HFFc6 (cell line): ENCODE data around the gene HEXIM1. TPM values are rescaled to one million over a fixed set of nuclear protein-coding genes. Genes with fewer than 3 reads are reported as not detected.

Experiments used
- DNase-seq: peaks from one replicate; pipeline ENCODE4 v3.0.0-alpha.2; 2018
- H3K27ac Mint-ChIP-seq: 2 replicates; pipeline ENCODE4 v1.8.0; 2020; ENCODE audit warnings: mild to moderate bottlenecking, mixed read lengths
- H3K27me3 Mint-ChIP-seq: 2 replicates; pipeline ENCODE4 v1.8.0; 2021; ENCODE audit warnings: mild to moderate bottlenecking, moderate library complexity, mixed read lengths; ENCODE audit not compliant: insufficient read depth
- H3K36me3 Mint-ChIP-seq: 2 replicates; pipeline ENCODE4 v1.8.0; 2021; ENCODE audit warnings: low read depth, mixed read lengths
- H3K4me1 Mint-ChIP-seq: 2 replicates; pipeline ENCODE4 v1.8.0; 2020; ENCODE audit warnings: low read depth, mixed read lengths
- H3K4me3 Mint-ChIP-seq: 2 replicates; pipeline ENCODE4 v1.8.0; 2020; ENCODE audit warnings: mild to moderate bottlenecking, moderate library complexity, mixed read lengths
- H3K9me3 Mint-ChIP-seq: 2 replicates; pipeline ENCODE4 v1.8.0; 2020; ENCODE audit warnings: mild to moderate bottlenecking, mixed read lengths
- total RNA-seq, 6 experiments: library from RNA; stranded (reverse); fragmentation: NEBNext Ultra II Directional; extraction: Animal tissue kit (Norgen Biotek cat#: 25700); gene quantifications; 2 replicates in 1 of 6; 3 replicates in 5 of 6; pipeline ENCODE4 v1.2.3, GENCODE V29; 2021
- TF ChIP-seq, protein P1 (sequence below): fragments of 200-600 bp; sonication (generic); IDR thresholded peaks from 2 replicates; pipeline ENCODE4 v1.5.0; 2021; ENCODE audit warnings: antibody characterized with exemption, mild to moderate bottlenecking

The HEXIM1 gene
- total RNA-seq, 6 experiments from 2014 or later, result 31.8 to 42.0 (median 34.5) TPM

DNA sequence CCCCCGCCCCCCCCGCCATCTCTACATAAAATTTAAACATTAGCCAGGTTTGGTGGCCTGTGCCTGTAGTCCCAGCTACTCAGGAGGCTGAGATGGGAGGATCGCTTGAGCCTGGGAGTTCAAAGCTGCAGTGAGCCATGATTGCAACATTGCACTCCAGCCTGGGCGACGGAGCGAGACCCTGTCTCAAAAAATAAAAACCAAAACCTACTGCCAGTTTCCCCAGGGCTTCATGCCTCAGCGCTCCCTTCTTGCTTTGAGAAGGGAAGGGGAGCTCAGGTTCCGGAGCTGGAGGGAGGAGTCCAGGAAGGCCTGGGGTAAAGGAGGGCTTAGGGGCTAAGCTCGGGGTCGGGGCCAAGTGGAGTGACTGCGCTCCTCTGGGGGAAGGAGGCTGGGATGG is 36.4 kb upstream of the HEXIM1 start:
- H3K36me3 Mint-ChIP-seq, result peaks cover 7% of the 10 kb centered on the region
- H3K27me3 Mint-ChIP-seq, result peaks cover 8% of the 10 kb centered on the region
- no peak overlapping the region for H3K4me3 Mint-ChIP-seq
- no peak for DNase-seq
- no peaks in the 10 kb centered on the region for H3K9me3 Mint-ChIP-seq
- peaks cover 13% of the 10 kb centered on the region for H3K4me1 Mint-ChIP-seq
- H3K27ac Mint-ChIP-seq, result no peak overlapping the region
- TF ChIP-seq, protein P1, sequence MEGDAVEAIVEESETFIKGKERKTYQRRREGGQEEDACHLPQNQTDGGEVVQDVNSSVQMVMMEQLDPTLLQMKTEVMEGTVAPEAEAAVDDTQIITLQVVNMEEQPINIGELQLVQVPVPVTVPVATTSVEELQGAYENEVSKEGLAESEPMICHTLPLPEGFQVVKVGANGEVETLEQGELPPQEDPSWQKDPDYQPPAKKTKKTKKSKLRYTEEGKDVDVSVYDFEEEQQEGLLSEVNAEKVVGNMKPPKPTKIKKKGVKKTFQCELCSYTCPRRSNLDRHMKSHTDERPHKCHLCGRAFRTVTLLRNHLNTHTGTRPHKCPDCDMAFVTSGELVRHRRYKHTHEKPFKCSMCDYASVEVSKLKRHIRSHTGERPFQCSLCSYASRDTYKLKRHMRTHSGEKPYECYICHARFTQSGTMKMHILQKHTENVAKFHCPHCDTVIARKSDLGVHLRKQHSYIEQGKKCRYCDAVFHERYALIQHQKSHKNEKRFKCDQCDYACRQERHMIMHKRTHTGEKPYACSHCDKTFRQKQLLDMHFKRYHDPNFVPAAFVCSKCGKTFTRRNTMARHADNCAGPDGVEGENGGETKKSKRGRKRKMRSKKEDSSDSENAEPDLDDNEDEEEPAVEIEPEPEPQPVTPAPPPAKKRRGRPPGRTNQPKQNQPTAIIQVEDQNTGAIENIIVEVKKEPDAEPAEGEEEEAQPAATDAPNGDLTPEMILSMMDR, result no peak

DNA sequence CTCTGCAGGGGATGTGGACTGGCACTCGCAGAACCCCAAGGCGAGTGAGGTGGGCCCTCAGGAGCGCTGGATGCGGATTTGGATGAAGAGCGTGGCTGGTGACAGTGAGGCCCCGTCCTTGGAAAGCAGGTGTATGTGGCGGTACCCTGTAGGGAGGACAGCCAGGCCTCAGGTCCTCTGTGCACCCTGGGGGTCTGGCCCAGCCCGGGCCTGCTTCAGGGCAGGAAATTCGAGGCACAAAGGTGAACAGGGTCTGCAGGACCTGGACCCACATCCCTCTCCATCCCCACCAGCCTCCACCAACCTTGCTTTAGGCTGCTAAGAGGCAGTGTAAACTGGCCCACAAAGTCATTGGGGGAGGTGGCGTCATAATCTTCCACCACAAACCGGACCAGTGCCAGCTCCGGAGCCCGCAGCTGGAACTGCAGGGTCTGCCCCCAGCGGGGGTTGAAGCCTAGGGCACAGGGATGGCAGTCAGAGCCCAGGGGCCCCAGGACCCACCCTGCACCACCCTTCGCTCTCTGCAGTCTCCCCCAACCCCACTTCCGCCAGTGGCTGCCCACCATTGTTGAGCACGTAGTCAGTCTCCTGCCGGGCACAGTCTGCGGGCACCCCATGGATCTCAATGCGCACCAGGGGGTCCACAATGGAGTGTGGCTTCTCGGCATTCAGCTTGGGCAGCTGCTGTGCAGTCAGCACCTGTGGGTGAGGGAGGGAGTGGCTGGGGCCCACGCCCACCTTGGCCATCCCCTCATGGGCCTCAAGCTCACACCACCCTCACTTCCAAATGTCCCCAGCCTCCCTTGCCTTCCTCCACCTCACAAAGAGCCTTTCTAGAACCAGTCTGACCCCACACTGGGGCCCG is 35.5 kb upstream of the HEXIM1 start:
- no peak overlapping the region for H3K27ac Mint-ChIP-seq
- H3K9me3 Mint-ChIP-seq, result no peaks in the 10 kb centered on the region
- H3K4me1 Mint-ChIP-seq, result peaks cover 13% of the 10 kb centered on the region
- DNase-seq, result no peak
- peaks cover 5% of the 10 kb centered on the region for H3K36me3 Mint-ChIP-seq
- no peak overlapping the region for H3K4me3 Mint-ChIP-seq
- H3K27me3 Mint-ChIP-seq, result peaks cover 6% of the 10 kb centered on the region
- TF ChIP-seq, protein P1, result no peak

DNA sequence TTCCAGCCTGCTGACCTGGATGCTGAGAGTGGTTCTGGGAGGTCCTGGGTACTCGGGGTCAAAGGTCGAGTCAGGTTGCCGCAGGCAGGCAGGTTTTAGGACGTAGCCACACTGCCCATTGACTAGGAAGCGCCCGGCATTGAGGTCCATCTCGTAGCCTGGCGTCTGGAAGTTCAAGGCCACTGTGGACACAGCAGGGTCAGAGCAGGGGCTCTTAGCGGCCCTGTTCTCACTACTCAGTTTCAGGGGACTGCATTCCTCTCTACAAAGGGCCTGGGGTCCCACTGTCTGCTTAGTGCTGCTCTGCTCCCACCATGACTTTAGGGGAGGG is 34.9 kb upstream of the HEXIM1 start:
- DNase-seq, result no peak
- Mint-ChIP-seq H3K4me1 (peaks cover 13% of the 10 kb centered on the region), H3K27me3 (peaks cover 4% of the 10 kb centered on the region), H3K36me3 (peaks cover 1% of the 10 kb centered on the region), H3K27ac (no peak overlapping the region), H3K9me3 (no peaks in the 10 kb centered on the region), H3K4me3 (no peak overlapping the region)
- TF ChIP-seq, protein P1, result no peak

DNA sequence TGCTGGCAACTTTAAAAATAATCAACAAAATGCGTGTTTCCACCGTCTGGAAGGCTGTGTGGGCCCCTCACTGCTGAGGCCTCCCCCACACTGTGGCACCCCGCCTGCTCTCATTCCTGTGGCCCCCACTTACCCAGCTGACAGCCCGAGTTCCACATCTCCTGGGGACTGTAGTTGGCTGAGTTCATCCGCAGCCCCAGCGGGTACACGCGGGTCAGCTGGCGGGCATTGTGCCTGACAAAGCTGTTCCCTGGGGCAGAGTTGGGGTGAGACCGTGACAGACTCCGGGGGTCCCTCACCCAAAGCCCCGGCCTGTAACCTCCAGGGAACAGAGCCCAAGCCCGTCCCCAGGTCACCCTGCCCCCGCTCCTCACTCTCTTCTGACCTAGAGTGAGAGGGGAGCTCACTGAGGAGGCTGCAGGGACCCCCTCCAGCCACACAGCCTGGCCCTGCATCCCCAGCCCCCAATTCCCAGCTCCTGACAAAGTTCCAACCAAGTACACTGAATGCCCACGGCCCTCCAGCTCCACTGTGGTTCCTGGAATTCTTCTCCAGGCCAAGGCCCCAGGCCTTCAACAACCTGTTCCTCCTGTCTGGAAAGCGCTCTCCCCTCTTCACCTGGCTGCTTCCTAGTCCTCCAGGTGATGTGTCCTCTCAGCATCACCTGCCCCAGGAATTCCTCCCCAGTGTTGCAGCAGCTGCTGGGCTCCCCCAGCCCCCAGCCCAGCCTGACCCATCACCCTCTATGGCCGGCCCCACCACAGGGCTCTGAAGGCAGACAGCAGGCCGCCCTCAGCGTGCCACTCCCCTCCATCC is 34.0 kb upstream of the HEXIM1 start:
- no peaks in the 10 kb centered on the region for H3K9me3 Mint-ChIP-seq
- DNase-seq, result no peak
- TF ChIP-seq, protein P1, result no peak
- no peaks in the 10 kb centered on the region; the same call in 1 of the 2 replicates for H3K36me3 Mint-ChIP-seq
- peaks cover 13% of the 10 kb centered on the region for H3K4me1 Mint-ChIP-seq
- no peak overlapping the region for H3K27ac Mint-ChIP-seq
- no peak overlapping the region for H3K4me3 Mint-ChIP-seq
- H3K27me3 Mint-ChIP-seq, result peaks cover 4% of the 10 kb centered on the region

DNA sequence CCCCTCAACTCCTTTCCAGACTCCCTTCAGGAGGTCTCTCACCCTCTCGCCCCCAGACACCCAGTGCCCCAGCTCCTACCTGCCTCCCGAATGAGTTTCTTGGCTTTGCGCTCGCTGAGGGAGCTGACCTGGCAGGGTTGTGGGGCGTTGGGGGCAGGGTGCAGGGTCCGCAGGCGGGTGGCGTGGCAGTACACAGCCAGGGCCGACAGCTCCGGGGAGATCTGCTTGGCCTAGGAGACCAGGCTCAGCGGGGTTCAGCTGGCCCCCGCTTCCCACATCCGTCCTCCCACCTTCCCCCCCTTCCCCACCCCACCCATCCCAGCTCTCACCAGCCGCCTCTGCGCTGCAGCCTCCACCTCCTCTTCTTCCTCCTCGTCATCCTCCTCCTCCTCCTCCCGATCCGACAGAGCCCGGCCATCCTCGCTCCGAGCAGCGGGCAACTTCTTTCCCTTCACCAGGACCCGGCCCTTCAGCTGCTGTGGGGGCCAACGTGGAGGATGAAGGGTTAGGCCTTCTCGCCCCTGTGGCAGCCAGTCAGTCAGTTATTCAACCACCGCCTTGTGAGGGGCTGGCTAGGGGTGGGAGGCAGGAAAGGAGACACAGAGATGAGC is 33.2 kb upstream of the HEXIM1 start:
- peaks cover 17% of the 10 kb centered on the region for H3K4me1 Mint-ChIP-seq
- H3K36me3 Mint-ChIP-seq, result no peaks in the 10 kb centered on the region; the same call in 1 of the 2 replicates

More for the DNA sequence above, 33.2 kb upstream of the HEXIM1 start:
- H3K9me3 Mint-ChIP-seq, result no peaks in the 10 kb centered on the region
- TF ChIP-seq, protein P1, result no peak
- peaks cover 4% of the 10 kb centered on the region for H3K27me3 Mint-ChIP-seq
- DNase-seq, result no peak
- H3K27ac Mint-ChIP-seq, result no peak overlapping the region
- no peak overlapping the region for H3K4me3 Mint-ChIP-seq
